Suppressor macrophage treated with lipopolysaccharide for 4 hours (primary cell): Measurements from ENCODE around the gene DGCR6L.
"Not testable (repeated sequence)": the region's sequence is repeated elsewhere in the genome, so short reads cannot be mapped to it uniquely, and the experiment has no call there.

Experiments used
- DNase-seq: peaks from one replicate; pipeline ENCODE4 v3.0.0-alpha.2; 2020

The DGCR6L gene

GRCh38 chr22:20308806-20309650 is 10.8 kb downstream of the DGCR6L start:
- DNase-seq, result not testable (repeated sequence)

GRCh38 chr22:20307448-20308447 is 12.1 kb downstream of the DGCR6L start:
- DNase-seq, result not testable (repeated sequence)

- not testable (repeated sequence) for DNase-seq
Measured at GRCh38 chr22:20306646-20307447, 13.0 kb downstream of the DGCR6L start.

- no peak for DNase-seq
Measured at GRCh38 chr22:20305894-20306645, 13.8 kb downstream of the DGCR6L start.

GRCh38 chr22:20305230-20305893 is 14.5 kb downstream of the DGCR6L start:
- not testable (repeated sequence) for DNase-seq

- DNase-seq, result no peak
Measured at GRCh38 chr22:20304646-20305045, 15.2 kb downstream of the DGCR6L start.

- not testable (repeated sequence) for DNase-seq
Measured at GRCh38 chr22:20303229-20303534, 16.7 kb downstream of the DGCR6L start.

- no peak for DNase-seq
Measured at GRCh38 chr22:20302438-20303228, 17.2 kb downstream of the DGCR6L start.

- no peak for DNase-seq
Measured at GRCh38 chr22:20299746-20300136, 20.1 kb downstream of the DGCR6L start.

- peak; percentile 88 for DNase-seq
Measured at GRCh38 chr22:20298803-20299745, 20.8 kb downstream of the DGCR6L start.

GRCh38 chr22:20298110-20298802 is 21.6 kb downstream of the DGCR6L start:
- DNase-seq, result no peak

- no peak for DNase-seq
Measured at GRCh38 chr22:20297414-20298109, 22.3 kb downstream of the DGCR6L start.

- DNase-seq, result peak; percentile 6
Measured at GRCh38 chr22:20296598-20296997, 23.3 kb downstream of the DGCR6L start.

GRCh38 chr22:20295262-20296064 is 24.4 kb downstream of the DGCR6L start:
- DNase-seq, result no peak

GRCh38 chr22:20292673-20293232 is 27.1 kb downstream of the DGCR6L start:
- DNase-seq, result no peak

GRCh38 chr22:20292108-20292507 is 27.8 kb downstream of the DGCR6L start:
- no peak for DNase-seq

- no peak for DNase-seq
Measured at GRCh38 chr22:20291604-20292063, 28.2 kb downstream of the DGCR6L start.
